HG03039 (cell line): Measurements from ENCODE around the gene CARD10.

Experiments
- ATAC-seq: cut with Tn5 transposase; IDR thresholded peaks from one replicate; pipeline ENCODE4 v1.9.1; 2021; ENCODE audit warnings: mild to moderate bottlenecking, moderate library complexity; ENCODE audit not compliant: unreplicated experiment

CARD10 gene

GRCh38 chr22:37443086-37443485, 76.1 kb downstream of the CARD10 start:
- ATAC-seq = no peak

- no peak for ATAC-seq
Observed at GRCh38 chr22:37442537-37442936, 76.7 kb downstream of the CARD10 start.

DNA sequence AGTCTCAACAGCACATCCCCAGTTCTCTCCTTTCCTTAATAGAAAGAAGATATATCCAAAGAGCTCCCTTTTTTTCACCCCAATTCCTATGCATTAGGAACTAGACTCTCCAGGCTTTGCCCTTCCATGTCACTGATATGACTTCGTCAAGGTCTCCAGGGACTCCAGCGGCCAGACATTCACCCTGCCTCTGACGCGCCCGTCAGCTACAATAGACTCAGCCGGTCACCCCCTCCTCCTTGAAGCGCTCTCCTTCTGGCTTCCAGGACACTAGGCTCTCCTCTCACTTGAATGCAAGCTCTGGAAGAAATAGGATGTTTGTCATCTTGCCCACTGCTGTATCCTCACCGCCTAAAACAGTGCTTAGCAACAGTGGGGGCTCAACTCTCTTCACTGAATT, 77.1 kb downstream of the CARD10 start:
- no peak for ATAC-seq

DNA sequence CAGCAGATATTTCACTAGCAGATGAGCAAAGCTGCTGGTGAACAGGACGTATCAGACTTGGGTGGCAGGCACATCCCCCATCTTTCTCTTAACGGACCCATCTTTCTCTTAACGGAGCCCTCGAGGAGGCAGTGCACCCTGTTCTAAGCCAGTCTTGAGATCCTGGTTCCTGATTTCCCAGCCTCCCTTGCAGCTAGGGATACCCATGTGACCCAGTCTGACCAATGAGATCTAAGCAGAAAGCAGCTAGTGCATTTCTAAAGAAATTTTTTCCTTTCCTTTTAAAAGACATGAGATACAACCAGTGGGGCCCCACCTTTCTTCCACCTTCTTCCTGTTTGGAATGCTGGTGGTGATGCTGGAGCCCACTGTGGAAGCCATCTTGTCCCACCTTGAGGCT, 78.3 kb downstream of the CARD10 start:
- no peak for ATAC-seq
